Measurements from ENCODE around the gene ACCS.

Gene ACCS

GRCh38 chr11:44094260-44094868, 28.3 kb downstream of the ACCS start:
- DNase-seq, result peak; percentile 80

GRCh38 chr11:44095506-44096359, 29.7 kb downstream of the ACCS start, which contains the start of gene EXT2:
EXT2 (plus strand) TSS chr11:44095678; CDS start chr11:44107713, 12,035 bp downstream.
- peak; percentile 74 for DNase-seq

- DNase-seq, result no peak
Observed at GRCh38 chr11:44096360-44097185, 30.5 kb downstream of the ACCS start.

- no peak for DNase-seq
Observed at GRCh38 chr11:44097821-44098220, 31.8 kb downstream of the ACCS start.

GRCh38 chr11:44101098-44101497, 35.0 kb downstream of the ACCS start:
- no peak for DNase-seq

- no peak for DNase-seq
Observed at GRCh38 chr11:44104481-44105294, 38.6 kb downstream of the ACCS start.

- DNase-seq, result no peak
Observed at GRCh38 chr11:44108260-44108659, 42.2 kb downstream of the ACCS start.

- peak; percentile 30 for DNase-seq
Observed at GRCh38 chr11:44110231-44110679, 44.2 kb downstream of the ACCS start.

- peak; percentile 23 for DNase-seq
Observed at GRCh38 chr11:44112091-44112821, 46.2 kb downstream of the ACCS start.

- no peak for DNase-seq
Observed at GRCh38 chr11:44113018-44113417, 46.9 kb downstream of the ACCS start.

- DNase-seq, result no peak
Observed at GRCh38 chr11:44113572-44113971, 47.5 kb downstream of the ACCS start.

- no peak for DNase-seq
Observed at GRCh38 chr11:44116234-44116830, 50.3 kb downstream of the ACCS start.

- DNase-seq, result no peak
Observed at GRCh38 chr11:44120169-44120568, 54.1 kb downstream of the ACCS start.

GRCh38 chr11:44125598-44125997, 59.5 kb downstream of the ACCS start:
- DNase-seq, result no peak

GRCh38 chr11:44126304-44126703, 60.2 kb downstream of the ACCS start:
- no peak for DNase-seq

GRCh38 chr11:44127130-44127529, 61.1 kb downstream of the ACCS start:
- DNase-seq, result no peak

GRCh38 chr11:44128729-44129128, 62.7 kb downstream of the ACCS start:
- no peak for DNase-seq

GRCh38 chr11:44130751-44131150, 64.7 kb downstream of the ACCS start:
- no peak for DNase-seq

GRCh38 chr11:44133335-44133946, 67.4 kb downstream of the ACCS start:
- DNase-seq, result no peak
